Hepatocyte (in vitro differentiated cells): ENCODE results near the gene ZNF860.

Experiments
- EZH2phosphoT487 ChIP-seq: fragments of 200-600 bp; sonication (generic); IDR thresholded peaks from one replicate; pipeline ENCODE4 v1.6.1; 2018; ENCODE audit warnings: antibody characterized with exemption, mild to moderate bottlenecking, low read depth, moderate library complexity; ENCODE audit not compliant: unreplicated experiment, severe bottlenecking
- TF ChIP-seq, protein P1 (sequence below): fragments of 200-600 bp; sonication (generic); IDR thresholded peaks from 2 replicates; pipeline ENCODE4 v1.5.1; 2016; ENCODE audit warnings: antibody characterized with exemption, mild to moderate bottlenecking; ENCODE audit not compliant: poor library complexity

GRCh38 chr3:31943041-31943440, 38.5 kb upstream of the ZNF860 start:
- TF ChIP-seq, protein P1, sequence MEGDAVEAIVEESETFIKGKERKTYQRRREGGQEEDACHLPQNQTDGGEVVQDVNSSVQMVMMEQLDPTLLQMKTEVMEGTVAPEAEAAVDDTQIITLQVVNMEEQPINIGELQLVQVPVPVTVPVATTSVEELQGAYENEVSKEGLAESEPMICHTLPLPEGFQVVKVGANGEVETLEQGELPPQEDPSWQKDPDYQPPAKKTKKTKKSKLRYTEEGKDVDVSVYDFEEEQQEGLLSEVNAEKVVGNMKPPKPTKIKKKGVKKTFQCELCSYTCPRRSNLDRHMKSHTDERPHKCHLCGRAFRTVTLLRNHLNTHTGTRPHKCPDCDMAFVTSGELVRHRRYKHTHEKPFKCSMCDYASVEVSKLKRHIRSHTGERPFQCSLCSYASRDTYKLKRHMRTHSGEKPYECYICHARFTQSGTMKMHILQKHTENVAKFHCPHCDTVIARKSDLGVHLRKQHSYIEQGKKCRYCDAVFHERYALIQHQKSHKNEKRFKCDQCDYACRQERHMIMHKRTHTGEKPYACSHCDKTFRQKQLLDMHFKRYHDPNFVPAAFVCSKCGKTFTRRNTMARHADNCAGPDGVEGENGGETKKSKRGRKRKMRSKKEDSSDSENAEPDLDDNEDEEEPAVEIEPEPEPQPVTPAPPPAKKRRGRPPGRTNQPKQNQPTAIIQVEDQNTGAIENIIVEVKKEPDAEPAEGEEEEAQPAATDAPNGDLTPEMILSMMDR, result no peak
- TF ChIP-seq EZH2phosphoT487, result no peak
